Activated naive CD8-positive, alpha-beta T cell treated with anti-CD3 and anti-CD28 coated beads, Interleukin-2, amount 50 U/mL, for 24 hours (primary cell): Measurements from ENCODE around the gene TAF11L4.
A peak's percentile ranks its signal among the peaks of the same experiment; 100 is the strongest.
"Not testable (repeated sequence)": the region's sequence is repeated elsewhere in the genome, so short reads cannot be mapped to it uniquely, and the experiment has no call there.

ENCODE experiments used
- ATAC-seq: fragments of 150-1000 bp; cut with Tn5 transposase; one replicate; pipeline ENCODE4 v1.10.0; 2021
- DNase-seq: peaks from one replicate; pipeline ENCODE4 v3.0.0; 2021
- H3K27ac Mint-ChIP-seq: one replicate; pipeline ENCODE4 v1.8.0; 2021; ENCODE audit warnings: mild to moderate bottlenecking, mixed read lengths
- H3K27me3 Mint-ChIP-seq: one replicate; pipeline ENCODE4 v1.8.0; 2021; ENCODE audit warnings: mixed read lengths
- H3K36me3 Mint-ChIP-seq: one replicate; pipeline ENCODE4 v1.8.0; 2021; ENCODE audit warnings: low read depth, mixed read lengths
- H3K4me1 Mint-ChIP-seq: one replicate; pipeline ENCODE4 v1.8.0; 2021; ENCODE audit warnings: mixed read lengths
- H3K4me3 Mint-ChIP-seq: one replicate; pipeline ENCODE4 v1.8.0; 2021; ENCODE audit warnings: mild to moderate bottlenecking, moderate library complexity, mixed read lengths
- H3K9me3 Mint-ChIP-seq: one replicate; pipeline ENCODE4 v1.8.0; 2021; ENCODE audit warnings: mixed read lengths

Gene TAF11L4

GRCh38 chr5:17519508-17519907, 2.1 kb upstream of the TAF11L4 start:
- not testable (repeated sequence) for H3K9me3 Mint-ChIP-seq, H3K4me1 Mint-ChIP-seq, H3K27me3 Mint-ChIP-seq, H3K36me3 Mint-ChIP-seq, DNase-seq, ATAC-seq, H3K4me3 Mint-ChIP-seq, H3K27ac Mint-ChIP-seq

- H3K4me3 Mint-ChIP-seq, H3K4me1 Mint-ChIP-seq, H3K36me3 Mint-ChIP-seq, H3K27me3 Mint-ChIP-seq, H3K9me3 Mint-ChIP-seq, DNase-seq, ATAC-seq, H3K27ac Mint-ChIP-seq: not testable (repeated sequence)
These were observed 3.3 kb downstream of the TAF11L4 start, which contains the start of gene TAF11L5 for GRCh38 chr5:17524935-17525334. TAF11L5 (plus strand) TSS chr5:17525235.

GRCh38 chr5:17526504-17526903, 4.9 kb downstream of the TAF11L4 start:
- peak; percentile 8 for DNase-seq
- H3K27me3 Mint-ChIP-seq, H3K4me1 Mint-ChIP-seq, H3K9me3 Mint-ChIP-seq, H3K27ac Mint-ChIP-seq, H3K36me3 Mint-ChIP-seq, H3K4me3 Mint-ChIP-seq, ATAC-seq: not testable (repeated sequence)

- not testable (repeated sequence) for H3K27me3 Mint-ChIP-seq, H3K9me3 Mint-ChIP-seq, H3K4me3 Mint-ChIP-seq, H3K36me3 Mint-ChIP-seq, ATAC-seq, H3K4me1 Mint-ChIP-seq, DNase-seq, H3K27ac Mint-ChIP-seq
These were observed 6.8 kb downstream of the TAF11L4 start, which contains the start of gene TAF11L6 for GRCh38 chr5:17528369-17528768. TAF11L6 (plus strand) TSS chr5:17528669.
